GM18499 (cell line): ENCODE measurements around the gene MACROD1.
"Not testable (repeated sequence)": the region's sequence is repeated elsewhere in the genome, so short reads cannot be mapped to it uniquely, and the experiment has no call there.

Experiments
- ATAC-seq: cut with Tn5 transposase; IDR thresholded peaks from one replicate; pipeline ENCODE4 v1.9.1; 2021; ENCODE audit warnings: moderate number of reproducible peaks; ENCODE audit not compliant: insufficient read depth, unreplicated experiment

Gene MACROD1

GRCh38 chr11:63986932-63987513 is 178.9 kb downstream of the MACROD1 start:
- ATAC-seq, result no peak

GRCh38 chr11:63986156-63986931 is 179.6 kb downstream of the MACROD1 start, which contains the start of gene OTUB1:
TSS of gene OTUB1 (plus strand) at chr11:63986438. CDS start at chr11:63986457, 19 bp downstream.
- ATAC-seq, result no peak

GRCh38 chr11:63985812-63986155 is 180.1 kb downstream of the MACROD1 start:
- no peak for ATAC-seq

- no peak for ATAC-seq
Observed at GRCh38 chr11:63979426-63979825, 186.5 kb downstream of the MACROD1 start.

- no peak for ATAC-seq
Observed at GRCh38 chr11:63978551-63979239, 187.2 kb downstream of the MACROD1 start.

- peak; percentile 96 for ATAC-seq
Observed at GRCh38 chr11:63974259-63975143, 191.4 kb downstream of the MACROD1 start, which contains the start of gene COX8A. TSS of gene COX8A (plus strand) at chr11:63974620. CDS start at chr11:63974681, 61 bp downstream.

GRCh38 chr11:63973912-63974258 is 192.0 kb downstream of the MACROD1 start:
- not testable (repeated sequence) for ATAC-seq

GRCh38 chr11:63970902-63971301 is 195.0 kb downstream of the MACROD1 start:
- ATAC-seq, result no peak

GRCh38 chr11:63969461-63969860 is 196.5 kb downstream of the MACROD1 start:
- ATAC-seq, result no peak

- ATAC-seq, result no peak
Observed at GRCh38 chr11:63966444-63966843, 199.5 kb downstream of the MACROD1 start.

- not testable (repeated sequence) for ATAC-seq
Observed at GRCh38 chr11:63963895-63964294, 202.0 kb downstream of the MACROD1 start.

GRCh38 chr11:63961608-63962412 is 204.1 kb downstream of the MACROD1 start:
- no peak for ATAC-seq

- no peak for ATAC-seq
Observed at GRCh38 chr11:63958008-63958407, 207.9 kb downstream of the MACROD1 start.

- no peak for ATAC-seq
Observed at GRCh38 chr11:63952570-63952969, 213.3 kb downstream of the MACROD1 start.

- no peak for ATAC-seq
Observed at GRCh38 chr11:63951779-63952536, 214.0 kb downstream of the MACROD1 start.
